GM21423 (cell line): ENCODE measurements around the gene SAYSD1.

Experiments
- ATAC-seq: cut with Tn5 transposase; IDR thresholded peaks from one replicate; pipeline ENCODE4 v1.9.1; 2021; ENCODE audit warnings: mild to moderate bottlenecking, moderate library complexity; ENCODE audit not compliant: unreplicated experiment

SAYSD1 gene

GRCh38 chr6:39058471-39059147 is 56.4 kb downstream of the SAYSD1 start:
- no peak for ATAC-seq

DNA sequence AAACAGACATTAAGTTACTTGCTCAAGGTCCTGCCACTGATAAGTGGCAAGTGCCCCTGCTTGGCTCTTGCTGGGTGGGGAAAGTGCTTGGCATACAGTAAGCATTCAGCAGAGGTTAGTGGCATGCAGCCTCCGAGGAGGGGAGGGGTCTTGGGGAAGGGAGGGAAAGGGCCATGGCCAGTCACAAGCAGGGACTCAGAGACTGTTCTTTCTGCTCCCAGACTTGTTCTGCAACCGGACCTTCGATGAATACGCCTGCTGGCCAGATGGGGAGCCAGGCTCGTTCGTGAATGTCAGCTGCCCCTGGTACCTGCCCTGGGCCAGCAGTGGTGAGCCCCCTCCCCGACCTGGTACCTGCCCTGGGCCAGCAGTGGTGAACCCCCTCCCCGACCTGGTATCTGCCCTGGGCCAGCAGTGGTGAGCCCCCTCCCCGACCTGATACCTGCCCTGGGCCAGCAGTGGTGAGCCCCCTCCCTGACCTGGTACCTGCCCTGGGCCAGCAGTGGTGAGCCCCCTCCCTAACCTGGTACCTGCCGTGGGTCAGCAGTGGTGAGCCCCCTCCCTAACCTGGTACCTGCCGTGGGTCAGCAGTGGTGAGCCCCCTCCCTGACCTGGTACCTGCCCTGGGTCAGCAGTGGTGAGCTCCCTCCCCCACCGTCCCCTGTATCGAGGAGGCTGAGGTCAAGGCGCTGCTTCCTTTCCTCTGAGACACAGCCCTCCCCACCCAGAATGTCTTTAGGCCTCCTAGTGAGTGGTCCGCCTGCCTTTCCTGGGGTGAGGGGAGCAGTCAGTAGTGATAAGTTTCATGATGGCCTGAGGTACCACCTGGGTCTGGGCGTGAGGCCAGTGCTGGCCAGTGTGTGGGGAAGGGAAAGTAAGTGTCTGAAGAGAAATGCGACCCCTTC is 57.5 kb downstream of the SAYSD1 start:
- no peak for ATAC-seq

- no peak for ATAC-seq
These were observed 58.3 kb downstream of the SAYSD1 start for GRCh38 chr6:39056681-39057080.

- no peak for ATAC-seq
These were observed 58.8 kb downstream of the SAYSD1 start for GRCh38 chr6:39056191-39056590.

- ATAC-seq = no peak
These were observed 59.3 kb downstream of the SAYSD1 start for GRCh38 chr6:39055661-39056060.

DNA sequence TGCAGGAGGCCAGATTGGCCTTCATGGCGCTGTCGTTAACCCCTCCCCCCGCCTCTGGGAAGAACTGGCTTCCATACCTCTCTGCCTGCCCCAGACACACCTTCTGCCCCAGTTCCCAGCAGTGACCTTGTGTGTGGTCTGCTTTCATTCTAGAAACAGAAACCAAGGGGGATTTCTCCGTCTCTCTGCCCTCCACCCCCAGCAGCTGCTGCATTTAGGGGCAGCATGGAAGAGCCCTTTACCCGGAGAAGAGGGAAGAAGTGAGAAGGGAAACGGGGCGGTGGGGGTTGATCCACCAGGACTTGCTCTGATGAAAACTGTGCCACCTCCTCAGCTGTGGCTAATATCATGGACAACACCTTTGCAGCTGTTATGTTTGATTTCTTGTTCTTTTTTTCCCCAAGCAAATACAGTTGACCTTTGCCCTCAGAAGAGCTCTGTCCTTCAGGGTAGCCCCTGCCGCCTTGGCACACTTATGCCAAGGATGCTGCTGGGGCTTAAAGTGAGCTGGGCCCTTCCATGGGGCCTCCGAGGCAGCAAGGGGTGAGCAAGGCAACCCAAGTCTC is 60.3 kb downstream of the SAYSD1 start:
- ATAC-seq = no peak
